Muscle layer of colon (tissue), 2 donors: ENCODE data around the gene PCDHA5.
"Not testable (repeated sequence)": the region's sequence is repeated elsewhere in the genome, so short reads cannot be mapped to it uniquely, and the experiment has no call there.

Experiments
- H3K27ac ChIP-seq: one replicate; pipeline ENCODE4 v1.7.0; 2013; ENCODE audit warnings: low read depth, mild to moderate bottlenecking, low read length, moderate library complexity
- H3K27me3 ChIP-seq, 2 donors: one replicate each; pipeline ENCODE4 v1.7.0; 2013; ENCODE audit warnings: low read length in 2 of 2, mild to moderate bottlenecking in 2 of 2; ENCODE audit not compliant: insufficient read depth in 2 of 2, control insufficient read depth in 1 of 2
- H3K36me3 ChIP-seq: one replicate; pipeline ENCODE4 v1.7.0; 2013; ENCODE audit warnings: mild to moderate bottlenecking, low read length; ENCODE audit not compliant: insufficient read depth
- H3K4me1 ChIP-seq: one replicate; pipeline ENCODE4 v1.7.0; 2013; ENCODE audit warnings: mild to moderate bottlenecking, low read length; ENCODE audit not compliant: insufficient read depth
- H3K4me3 ChIP-seq, 2 donors: one replicate each; pipeline ENCODE4 v1.7.0; 2013; ENCODE audit warnings: low read length in 2 of 2, low read depth in 1 of 2, mild to moderate bottlenecking in 1 of 2, moderate library complexity in 1 of 2
- H3K9ac ChIP-seq: one replicate; pipeline ENCODE4 v1.7.0; 2013; ENCODE audit warnings: low read length
- H3K9me3 ChIP-seq: one replicate; pipeline ENCODE4 v1.7.0; 2013; ENCODE audit warnings: mild to moderate bottlenecking, low read length
- donor health status: abdominal sarcoma.
- donor health status: Adenocarcinoma of cecum.

The PCDHA5 gene

GRCh38 chr5:140800816-140801493 is 20.5 kb upstream of the PCDHA5 start, which contains the start of gene PCDHA3:
Gene PCDHA3 (plus strand): TSS chr5:140801057.
- Histone ChIP-seq H3K36me3 (no peaks in the 10 kb centered on the region), H3K27ac (no peak within 1 kb of the TSS), H3K4me1 (no peaks in the 10 kb centered on the region), H3K9me3 (peaks cover 1% of the 10 kb centered on the region), H3K9ac (no peak within 1 kb of the TSS), H3K4me3 (peak within 1 kb of the TSS in 1 of 2 donors; percentile 49), H3K27me3 (no peaks in the 10 kb centered on the region)

- H3K4me3 ChIP-seq, result peak overlapping the region in 1 of 2 donors; percentile 49
- H3K36me3 ChIP-seq, result no peaks in the 10 kb centered on the region
- no peaks in the 10 kb centered on the region for H3K4me1 ChIP-seq
- no peak overlapping the region for H3K9ac ChIP-seq
- H3K9me3 ChIP-seq, result no peaks in the 10 kb centered on the region
- no peaks in the 10 kb centered on the region for H3K27me3 ChIP-seq
- H3K27ac ChIP-seq, result no peak overlapping the region
These were observed 19.9 kb upstream of the PCDHA5 start for GRCh38 chr5:140801494-140801841.

- H3K4me1 ChIP-seq, H3K27ac ChIP-seq, H3K4me3 ChIP-seq, H3K9me3 ChIP-seq, H3K27me3 ChIP-seq, H3K36me3 ChIP-seq, H3K9ac ChIP-seq: not testable (repeated sequence)
These were observed 19.0 kb upstream of the PCDHA5 start for GRCh38 chr5:140802381-140802780.

GRCh38 chr5:140802781-140803271 is 18.6 kb upstream of the PCDHA5 start:
- no peaks in the 10 kb centered on the region for H3K4me1 ChIP-seq
- H3K9me3 ChIP-seq, result no peaks in the 10 kb centered on the region
- H3K27ac ChIP-seq, result no peak overlapping the region
- no peaks in the 10 kb centered on the region for H3K27me3 ChIP-seq
- no peak overlapping the region for H3K4me3 ChIP-seq
- no peaks in the 10 kb centered on the region for H3K36me3 ChIP-seq
- H3K9ac ChIP-seq, result no peak overlapping the region

GRCh38 chr5:140806834-140807775 is 14.3 kb upstream of the PCDHA5 start, which contains the start of gene PCDHA4:
Gene PCDHA4 (plus strand): TSS chr5:140807068.
- Histone ChIP-seq H3K27ac (no peak within 1 kb of the TSS), H3K27me3 (no peaks in the 10 kb centered on the region), H3K4me1 (no peaks in the 10 kb centered on the region), H3K36me3 (no peaks in the 10 kb centered on the region), H3K9me3 (no peaks in the 10 kb centered on the region), H3K4me3 (peak within 1 kb of the TSS in 1 of 2 donors; percentile 35), H3K9ac (no peak within 1 kb of the TSS)

- H3K36me3 ChIP-seq, H3K27ac ChIP-seq, H3K4me3 ChIP-seq, H3K27me3 ChIP-seq, H3K9me3 ChIP-seq, H3K9ac ChIP-seq, H3K4me1 ChIP-seq: not testable (repeated sequence)
These were observed 13.0 kb upstream of the PCDHA5 start for GRCh38 chr5:140808241-140808888.

GRCh38 chr5:140808889-140809291 is 12.5 kb upstream of the PCDHA5 start:
- no peaks in the 10 kb centered on the region for H3K27me3 ChIP-seq
- no peaks in the 10 kb centered on the region for H3K4me1 ChIP-seq
- no peaks in the 10 kb centered on the region for H3K9me3 ChIP-seq
- no peak overlapping the region for H3K27ac ChIP-seq
- H3K36me3 ChIP-seq, result no peaks in the 10 kb centered on the region
- H3K4me3 ChIP-seq, result no peak overlapping the region
- H3K9ac ChIP-seq, result no peak overlapping the region

GRCh38 chr5:140822281-140822629 is 842 bp downstream of the PCDHA5 start:
- no peak overlapping the region for H3K27ac ChIP-seq
- peaks cover 5% of the 10 kb centered on the region for H3K9me3 ChIP-seq
- no peaks in the 10 kb centered on the region for H3K4me1 ChIP-seq
- no peak overlapping the region for H3K4me3 ChIP-seq
- H3K9ac ChIP-seq, result no peak overlapping the region
- H3K27me3 ChIP-seq, result no peaks in the 10 kb centered on the region
- H3K36me3 ChIP-seq, result no peaks in the 10 kb centered on the region

- H3K9me3 ChIP-seq, H3K27me3 ChIP-seq, H3K4me3 ChIP-seq, H3K4me1 ChIP-seq, H3K27ac ChIP-seq, H3K36me3 ChIP-seq, H3K9ac ChIP-seq: not testable (repeated sequence)
These were observed 1.6 kb downstream of the PCDHA5 start for GRCh38 chr5:140822969-140823368.

GRCh38 chr5:140823475-140823874 is 2.1 kb downstream of the PCDHA5 start:
- Histone ChIP-seq H3K4me3 (no peak overlapping the region), H3K4me1 (no peaks in the 10 kb centered on the region), H3K9me3 (peaks cover 5% of the 10 kb centered on the region), H3K27me3 (no peaks in the 10 kb centered on the region), H3K36me3 (no peaks in the 10 kb centered on the region), H3K9ac (no peak overlapping the region), H3K27ac (no peak overlapping the region)

- no peak within 1 kb of the TSS for H3K9ac ChIP-seq
- no peaks in the 10 kb centered on the region for H3K4me1 ChIP-seq
- no peak within 1 kb of the TSS for H3K4me3 ChIP-seq
- no peak within 1 kb of the TSS for H3K27ac ChIP-seq
- no peaks in the 10 kb centered on the region for H3K27me3 ChIP-seq
- peaks cover 6% of the 10 kb centered on the region for H3K9me3 ChIP-seq
- no peaks in the 10 kb centered on the region for H3K36me3 ChIP-seq
These were observed 6.4 kb downstream of the PCDHA5 start, which contains the start of gene PCDHA6 for GRCh38 chr5:140827704-140828361. Gene PCDHA6 (plus strand): TSS chr5:140827960. CDS start chr5:140828092, 132 bp downstream.
